AG04449 (cell line): ENCODE data around the gene SLBP.

Experiments
- CTCF ChIA-PET: fragments of 350-600 bp; formaldehyde crosslinking; extraction: SDS; loops from one replicate; lab custom pipeline; 2021; ENCODE audit warnings: antibody characterized with exemption; lab: Yijun Ruan, JAX
- POLR2A ChIA-PET: fragments of 400-600, 350-600 bp; formaldehyde crosslinking; extraction: SDS; loops from one replicate; lab custom pipeline; 2020; ENCODE audit warnings: antibody characterized with exemption, inconsistent platforms; lab: Yijun Ruan, JAX
- DNase-seq: peaks from one replicate; pipeline ENCODE4 v3.0.0-alpha.2; 2010; ENCODE audit warnings: low read depth, low spot score
- H3K4me3 ChIP-seq: 2 replicates; pipeline ENCODE4 v1.5.1; 2011; ENCODE audit warnings: low read depth, mild to moderate bottlenecking, control low read depth, low read length
- CTCF ChIP-seq: IDR thresholded peaks from one replicate; pipeline ENCODE4 v1.5.1; 2011; ENCODE audit warnings: mild to moderate bottlenecking, moderate library complexity, low read length, control low read depth, inconsistent platforms; ENCODE audit not compliant: insufficient read depth; ENCODE audit errors: missing control alignments

Gene SLBP

GRCh38 chr4:1695913-1696312 is 16.2 kb downstream of the SLBP start:
- POLR2A ChIA-PET = no interaction called here
- DNase-seq = no peak
- H3K4me3 ChIP-seq = no peak overlapping the region
- TF ChIP-seq CTCF = no peak
- CTCF ChIA-PET = interaction anchor here (0.9 to 9.5 kb wide), 3 partner anchors 12 to 38 kb away, joined by 3 to 268 read pairs (median 8); partner anchors contain the start of genes TACC3 and TMEM129

GRCh38 chr4:1693131-1693896 is 18.8 kb downstream of the SLBP start:
- POLR2A ChIA-PET = interaction anchor here (1.2 to 1.5 kb wide), 2 partner anchors 13 to 19 kb away, joined by 3 to 7 read pairs; partner anchors contain the start of gene SLBP
- CTCF ChIA-PET = interaction anchor here (0.5 to 9.5 kb wide), 34 partner anchors 8 to 335 kb away, joined by 3 to 268 read pairs (median 4); partner anchors contain the start of genes FAM53A, SLBP, TACC3 and TMEM129
- TF ChIP-seq CTCF = peak; percentile 93
- no peak overlapping the region for H3K4me3 ChIP-seq
- no peak for DNase-seq

GRCh38 chr4:1691737-1692373 is 20.3 kb downstream of the SLBP start:
- no peak for DNase-seq
- POLR2A ChIA-PET = interaction anchor here (1.5 kb wide), 1 partner anchor 20 kb away, joined by 5 read pairs; the partner anchor contains the start of gene SLBP
- TF ChIP-seq CTCF = no peak
- H3K4me3 ChIP-seq = no peak overlapping the region
- CTCF ChIA-PET = interaction anchor here (1.1 to 9.5 kb wide), 8 partner anchors 9 to 217 kb away, joined by 3 to 268 read pairs (median 23); partner anchors contain the start of genes FAM53A, SLBP, TACC3 and TMEM129

- no peak overlapping the region for H3K4me3 ChIP-seq
- POLR2A ChIA-PET = interaction anchor here (1.5 kb wide), 1 partner anchor 21 kb away, joined by 5 read pairs; the partner anchor contains the start of gene SLBP
- TF ChIP-seq CTCF = no peak
- DNase-seq = no peak
- CTCF ChIA-PET = interaction anchor here (1.1 to 9.5 kb wide), 5 partner anchors 8 to 218 kb away, joined by 3 to 268 read pairs (median 22); partner anchors contain the start of genes FAM53A, TACC3 and TMEM129
Measured at GRCh38 chr4:1690698-1691097, 21.4 kb downstream of the SLBP start.

- no peak for TF ChIP-seq CTCF
- H3K4me3 ChIP-seq = no peak overlapping the region
- POLR2A ChIA-PET = interaction anchor here (1.5 kb wide), 1 partner anchor 26 kb away, joined by 4 read pairs; the partner anchor contains the start of gene SLBP
- no peak for DNase-seq
- CTCF ChIA-PET = interaction anchor here (0.6 kb wide), 1 partner anchor 41 kb away, joined by 3 read pairs; no protein-coding TSS in a partner anchor
Measured at GRCh38 chr4:1686440-1687036, 25.6 kb downstream of the SLBP start.
